Measurements from ENCODE around the gene GTF2H1.

- TF ChIP-seq CTCF (conservative IDR thresholded peaks at IDR 0.05; ENCODE audit: low read length) (no peak), EZH2phosphoT487 (IDR thresholded peaks at IDR 0.05; ENCODE audit: borderline replicate concordance) (no peak)
Measured at GRCh38 chr11:18277565-18278271, 44.6 kb upstream of the GTF2H1 start.
